Right cardiac atrium (tissue), 5 donors: Measurements from ENCODE around the gene SLC19A1. TPM values are rescaled to one million over a fixed set of nuclear protein-coding genes. Genes with fewer than 3 reads are reported as not detected.

Experiments used
- ATAC-seq, 2 donors: fragments of 200-7000 bp; cut with Tn5 transposase; one replicate each; pipeline versions ENCODE4 v1.8.0 to v1.9.1; 2020; ENCODE audit warnings: moderate library complexity in 2 of 2, mild to moderate bottlenecking in 1 of 2
- DNase-seq, 3 donors: peaks; one replicate each; pipeline ENCODE4 v3.0.0-alpha.2; 2020
- H3K27ac ChIP-seq: one replicate; pipeline ENCODE4 v1.5.1; 2013; ENCODE audit warnings: mild to moderate bottlenecking, low read length, control low read depth, moderate library complexity
- H3K27me3 ChIP-seq: one replicate; pipeline ENCODE4 v1.6.1; 2013; ENCODE audit not compliant: control insufficient read depth, insufficient read depth
- H3K4me1 ChIP-seq: one replicate; pipeline ENCODE4 v1.6.1; 2013; ENCODE audit warnings: low read length; ENCODE audit not compliant: control insufficient read depth, insufficient read depth
- H3K4me3 ChIP-seq: one replicate; pipeline ENCODE4 v1.5.1; 2013; ENCODE audit warnings: low read length, control low read depth
- H3K9me3 ChIP-seq: one replicate; pipeline ENCODE4 v1.6.1; 2013; ENCODE audit warnings: low read length; ENCODE audit not compliant: control insufficient read depth
- WGBS: extraction: QIAGEN DNeasy Blood & Tissue Kit; methylation state at CpG from one replicate; pipeline ENCODE4 v1.1.7; 2013; 5-methylcytosine and 5-hydroxymethylcytosine counted together
- intact Hi-C, 4 donors: fragments of 100-400 bp; cut with DNase I; formaldehyde crosslinking; loops; one replicate each; pipeline versions ENCODE4 v1.11.0 to v1.14.0; 2022 to 2023
- polyA plus RNA-seq: library from polyadenylated mRNA; stranded (reverse); fragments of 200-250 nt; gene quantifications from one replicate; pipeline ENCODE4 v1.2.3, GENCODE V29; 2013
- total RNA-seq, 4 donors: library from RNA; stranded (reverse); fragmentation: NEBNext Ultra II Directional; extraction: Animal tissue kit (Norgen Biotek cat#: 25700); gene quantifications; one replicate each; pipeline ENCODE4 v1.2.1, GENCODE V29; 2021
- donor health status: healthy with polysubstance abuse.
- donor health status: DM: no; HTN: yes; CAD: no.
- donor health status: DM: no; HTN: no; CAD: no.
- donor health status: DM: no; HTN: yes; CAD: no; lungs with severe emphysema.
- donor health status: DM: yes; HTN: yes; CAD: no.

The SLC19A1 gene
- total and polyA plus RNA-seq, 5 donors, result 2.3 to 5.0 (median 3.9) TPM

GRCh38 chr21:45556645-45557615 lies 14.7 kb upstream of the SLC19A1 start:
- Histone ChIP-seq H3K4me3 (no peak overlapping the region), H3K4me1 (no peaks in the 10 kb centered on the region), H3K9me3 (no peaks in the 10 kb centered on the region), H3K27me3 (no peaks in the 10 kb centered on the region), H3K27ac (no peak overlapping the region)
- intact Hi-C loops, result loop anchor here (2.0 to 10.0 kb wide), 5 partner anchors 40 to 368 kb away; no protein-coding TSS in a partner anchor
- DNase-seq (peak in 2 of 3 donors; percentile 67 to 70), ATAC-seq (no peak)
- 79% methylated on average over 33 of the region's 33 CpGs for WGBS

GRCh38 chr21:45556302-45556644 lies 14.0 kb upstream of the SLC19A1 start:
- Histone ChIP-seq H3K4me1 (no peaks in the 10 kb centered on the region), H3K27me3 (no peaks in the 10 kb centered on the region), H3K4me3 (no peak overlapping the region), H3K9me3 (no peaks in the 10 kb centered on the region), H3K27ac (no peak overlapping the region)
- intact Hi-C loops, result loop anchor here (2.0 to 10.0 kb wide), 5 partner anchors 41 to 369 kb away; no protein-coding TSS in a partner anchor
- DNase-seq (no peak), ATAC-seq (no peak)
- WGBS, result 37% methylated on average over 12 of the region's 12 CpGs

- Histone ChIP-seq H3K27ac (peak overlapping the region; percentile 89), H3K9me3 (no peaks in the 10 kb centered on the region), H3K4me1 (no peaks in the 10 kb centered on the region), H3K4me3 (peak overlapping the region; percentile 66), H3K27me3 (no peaks in the 10 kb centered on the region)
- under 1% methylated on average over 62 of the region's 62 CpGs for WGBS
- peak; percentile 84 to 86 for ATAC-seq
- DNase-seq, result peak; percentile 73 to 90 (median 90)
- intact Hi-C loops, result loop anchor here (2.0 to 10.0 kb wide), 6 partner anchors 41 to 369 kb away; no protein-coding TSS in a partner anchor
Measured at GRCh38 chr21:45555557-45556301, 13.5 kb upstream of the SLC19A1 start.

GRCh38 chr21:45555251-45555556 lies 13.0 kb upstream of the SLC19A1 start:
- intact Hi-C loops, result loop anchor here in 3 of 4 donors (2.0 to 10.0 kb wide), 6 partner anchors 42 to 370 kb away; no protein-coding TSS in a partner anchor

GRCh38 chr21:45554477-45555175 lies 12.4 kb upstream of the SLC19A1 start:
- intact Hi-C loops, result loop anchor here in 3 of 4 donors (2.0 to 10.0 kb wide), 6 partner anchors 42 to 370 kb away; no protein-coding TSS in a partner anchor
- H3K27ac ChIP-seq, result peak overlapping the region; percentile 1
- H3K9me3 ChIP-seq, result no peaks in the 10 kb centered on the region
- peak overlapping the region; percentile 66 for H3K4me3 ChIP-seq
- H3K4me1 ChIP-seq, result no peaks in the 10 kb centered on the region
- no peaks in the 10 kb centered on the region for H3K27me3 ChIP-seq
- 4% methylated on average over 53 of the region's 53 CpGs for WGBS
- peak; percentile 84 for ATAC-seq
- peak; percentile 81 to 95 (median 95) for DNase-seq

More at GRCh38 chr21:45555251-45555556, 13.0 kb upstream of the SLC19A1 start:
- H3K4me3 ChIP-seq, result peak overlapping the region; percentile 66
- no peaks in the 10 kb centered on the region for H3K27me3 ChIP-seq
- H3K27ac ChIP-seq, result no peak overlapping the region
- ATAC-seq (no peak), DNase-seq (no peak)
- no peaks in the 10 kb centered on the region for H3K4me1 ChIP-seq
- 2% methylated on average over 20 of the region's 34 CpGs for WGBS
- no peaks in the 10 kb centered on the region for H3K9me3 ChIP-seq

GRCh38 chr21:45552696-45553391 lies 10.6 kb upstream of the SLC19A1 start:
- H3K4me3 ChIP-seq, result no peak overlapping the region
- H3K27ac ChIP-seq, result no peak overlapping the region
- H3K4me1 ChIP-seq, result no peaks in the 10 kb centered on the region
- DNase-seq (peak in 2 of 3 donors; percentile 11 to 48), ATAC-seq (no peak)
- H3K27me3 ChIP-seq, result no peaks in the 10 kb centered on the region
- no peaks in the 10 kb centered on the region for H3K9me3 ChIP-seq
- 87% methylated on average over 29 of the region's 29 CpGs for WGBS
- intact Hi-C loops, result loop anchor here in 2 of 4 donors (10.0 kb wide), 2 partner anchors 272 to 372 kb away; no protein-coding TSS in a partner anchor

DNA sequence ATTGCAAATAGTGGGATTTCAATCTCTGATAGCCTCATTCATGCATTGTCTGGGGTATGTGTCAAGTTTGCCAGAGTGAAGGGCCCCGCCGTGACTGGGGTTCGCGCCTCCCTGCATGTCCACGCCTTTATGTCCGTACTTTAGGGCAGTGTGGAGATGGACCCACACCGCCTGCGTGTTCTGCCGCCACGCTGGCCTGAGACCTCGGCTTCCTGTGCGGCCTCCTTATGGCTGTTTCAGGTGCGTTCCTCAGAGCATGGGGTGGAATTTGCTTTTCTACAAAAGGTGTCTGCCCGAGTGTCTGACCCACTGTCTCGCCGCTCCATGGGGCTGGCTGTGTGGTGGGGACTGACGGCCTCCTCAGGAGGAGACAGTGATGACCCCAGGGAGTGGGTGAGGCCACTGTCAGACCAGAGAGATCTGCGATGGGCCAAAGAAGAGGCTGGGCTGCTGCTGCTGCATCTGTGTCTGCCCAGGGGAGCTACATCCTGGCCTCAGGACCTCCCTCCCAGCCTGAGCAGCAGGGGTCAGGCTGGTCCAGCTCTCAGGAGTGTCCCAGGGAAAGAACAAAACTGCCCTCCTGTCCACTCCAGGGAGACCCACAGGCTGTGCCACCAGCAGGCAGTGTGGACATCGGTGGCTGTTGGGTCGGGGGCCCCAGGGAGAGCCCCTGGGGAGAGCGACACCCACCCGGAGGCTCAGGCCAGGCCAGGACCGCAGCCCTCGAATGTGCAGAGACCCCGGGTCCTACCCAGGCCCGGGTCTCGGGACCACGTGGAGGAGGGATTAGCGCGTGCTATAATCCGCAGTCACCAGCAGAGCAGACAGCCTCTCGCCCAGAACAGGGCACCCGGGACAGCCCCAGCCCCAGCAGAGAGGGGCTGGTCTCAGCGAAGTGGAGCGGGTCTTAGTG lies 9.8 kb upstream of the SLC19A1 start:
- H3K4me1 ChIP-seq, result no peaks in the 10 kb centered on the region
- no peaks in the 10 kb centered on the region for H3K9me3 ChIP-seq
- DNase-seq (peak in 2 of 3 donors; percentile 18 to 53), ATAC-seq (no peak)
- H3K4me3 ChIP-seq, result no peak overlapping the region
- H3K27ac ChIP-seq, result no peak overlapping the region
- intact Hi-C loops, result loop anchor here in 2 of 4 donors (10.0 kb wide), 2 partner anchors 273 to 373 kb away; no protein-coding TSS in a partner anchor
- H3K27me3 ChIP-seq, result no peaks in the 10 kb centered on the region
- 91% methylated on average over 35 of the region's 35 CpGs for WGBS

- H3K27ac ChIP-seq, result no peak overlapping the region
- 58% methylated on average over 8 of the region's 8 CpGs for WGBS
- H3K4me1 ChIP-seq, result no peaks in the 10 kb centered on the region
- peak in 1 of 3 donors; percentile 18 for DNase-seq
- H3K9me3 ChIP-seq, result no peaks in the 10 kb centered on the region
- H3K27me3 ChIP-seq, result no peaks in the 10 kb centered on the region
- no peak overlapping the region for H3K4me3 ChIP-seq
- ATAC-seq, result no peak
- intact Hi-C loops, result loop anchor here in 2 of 4 donors (10.0 kb wide), 2 partner anchors 273 to 373 kb away; no protein-coding TSS in a partner anchor
Measured at GRCh38 chr21:45551316-45551715, 9.1 kb upstream of the SLC19A1 start.

DNA sequence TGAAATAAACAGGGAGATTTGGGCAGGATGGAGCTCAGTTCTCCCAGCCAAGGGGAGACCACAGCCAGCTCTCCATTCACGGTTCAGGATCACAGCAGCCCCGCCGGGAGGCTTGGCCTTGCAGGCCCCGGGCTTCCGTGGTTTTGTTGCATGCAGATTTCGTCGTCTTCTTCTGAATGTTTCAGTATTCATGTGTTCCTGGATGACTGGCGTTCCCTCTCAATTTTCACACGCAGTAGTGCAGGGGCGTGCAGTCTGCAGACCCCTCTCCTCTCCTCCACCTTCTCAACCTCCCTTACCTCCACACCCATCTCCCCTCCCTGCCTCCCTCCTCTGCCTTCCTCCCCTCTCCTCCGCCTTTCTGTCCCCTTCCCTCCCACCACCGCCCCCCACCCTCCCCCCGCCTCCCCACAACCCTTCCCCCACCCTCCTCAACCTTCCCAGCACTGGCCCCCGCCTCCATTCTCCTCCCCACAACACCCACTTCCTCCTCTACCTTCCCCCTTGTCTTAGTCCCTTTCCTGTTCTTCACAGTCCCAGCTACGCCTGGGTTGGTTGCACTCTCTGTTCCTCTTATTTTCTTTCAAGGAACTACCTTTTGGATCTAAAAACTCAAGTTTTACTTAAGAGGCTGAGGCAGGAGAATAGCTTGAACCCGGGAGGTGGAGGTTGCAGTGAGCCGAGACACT lies 8.4 kb upstream of the SLC19A1 start:
- H3K27me3 ChIP-seq, result no peaks in the 10 kb centered on the region

More for the DNA sequence above, 8.4 kb upstream of the SLC19A1 start:
- no peak for ATAC-seq
- WGBS, result 43% methylated on average over 17 of the region's 17 CpGs
- H3K27ac ChIP-seq, result no peak overlapping the region
- no peak overlapping the region for H3K4me3 ChIP-seq
- no peaks in the 10 kb centered on the region for H3K4me1 ChIP-seq
- intact Hi-C loops, result loop anchor here in 2 of 4 donors (10.0 kb wide), 2 partner anchors 274 to 374 kb away; no protein-coding TSS in a partner anchor
- H3K9me3 ChIP-seq, result no peaks in the 10 kb centered on the region
- DNase-seq, result peak in 2 of 3 donors; percentile 58 to 62
